ENCODE results near the gene PDE7B.

Gene PDE7B

DNA sequence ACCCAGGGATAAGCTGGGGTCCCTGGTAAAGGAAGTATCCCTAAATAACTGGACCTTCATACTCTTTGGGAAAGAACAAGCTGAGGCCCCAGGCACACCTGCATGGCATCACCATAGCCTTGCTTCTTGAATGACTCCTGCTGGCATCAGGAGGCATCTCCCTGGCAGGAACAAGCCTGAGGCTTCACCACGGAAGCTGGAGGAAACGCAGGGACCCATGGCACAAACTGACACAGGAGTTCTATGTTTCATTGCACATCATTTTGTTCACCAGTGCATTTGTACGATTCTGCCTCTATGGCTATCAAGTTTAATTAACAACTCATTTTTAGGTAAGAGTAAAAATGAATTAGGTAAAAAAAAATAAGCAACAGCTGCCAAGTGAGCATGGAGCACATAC is 619 bp upstream of the PDE7B start:
- no peaks in the 10 kb centered on the region for H3K9me3 ChIP-seq (ENCODE audit: control insufficient read depth, insufficient read depth, low read depth, low read length)
- TF ChIP-seq, protein P1, sequence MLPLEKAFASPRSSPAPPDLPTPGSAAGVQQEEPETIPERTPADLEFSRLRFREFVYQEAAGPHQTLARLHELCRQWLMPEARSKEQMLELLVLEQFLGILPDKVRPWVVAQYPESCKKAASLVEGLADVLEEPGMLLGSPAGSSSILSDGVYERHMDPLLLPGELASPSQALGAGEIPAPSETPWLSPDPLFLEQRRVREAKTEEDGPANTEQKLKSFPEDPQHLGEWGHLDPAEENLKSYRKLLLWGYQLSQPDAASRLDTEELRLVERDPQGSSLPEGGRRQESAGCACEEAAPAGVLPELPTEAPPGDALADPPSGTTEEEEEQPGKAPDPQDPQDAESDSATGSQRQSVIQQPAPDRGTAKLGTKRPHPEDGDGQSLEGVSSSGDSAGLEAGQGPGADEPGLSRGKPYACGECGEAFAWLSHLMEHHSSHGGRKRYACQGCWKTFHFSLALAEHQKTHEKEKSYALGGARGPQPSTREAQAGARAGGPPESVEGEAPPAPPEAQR (tag by site-specific recombination; IDR thresholded peaks at IDR 0.05), result no peak
- TF ChIP-seq, protein P2, sequence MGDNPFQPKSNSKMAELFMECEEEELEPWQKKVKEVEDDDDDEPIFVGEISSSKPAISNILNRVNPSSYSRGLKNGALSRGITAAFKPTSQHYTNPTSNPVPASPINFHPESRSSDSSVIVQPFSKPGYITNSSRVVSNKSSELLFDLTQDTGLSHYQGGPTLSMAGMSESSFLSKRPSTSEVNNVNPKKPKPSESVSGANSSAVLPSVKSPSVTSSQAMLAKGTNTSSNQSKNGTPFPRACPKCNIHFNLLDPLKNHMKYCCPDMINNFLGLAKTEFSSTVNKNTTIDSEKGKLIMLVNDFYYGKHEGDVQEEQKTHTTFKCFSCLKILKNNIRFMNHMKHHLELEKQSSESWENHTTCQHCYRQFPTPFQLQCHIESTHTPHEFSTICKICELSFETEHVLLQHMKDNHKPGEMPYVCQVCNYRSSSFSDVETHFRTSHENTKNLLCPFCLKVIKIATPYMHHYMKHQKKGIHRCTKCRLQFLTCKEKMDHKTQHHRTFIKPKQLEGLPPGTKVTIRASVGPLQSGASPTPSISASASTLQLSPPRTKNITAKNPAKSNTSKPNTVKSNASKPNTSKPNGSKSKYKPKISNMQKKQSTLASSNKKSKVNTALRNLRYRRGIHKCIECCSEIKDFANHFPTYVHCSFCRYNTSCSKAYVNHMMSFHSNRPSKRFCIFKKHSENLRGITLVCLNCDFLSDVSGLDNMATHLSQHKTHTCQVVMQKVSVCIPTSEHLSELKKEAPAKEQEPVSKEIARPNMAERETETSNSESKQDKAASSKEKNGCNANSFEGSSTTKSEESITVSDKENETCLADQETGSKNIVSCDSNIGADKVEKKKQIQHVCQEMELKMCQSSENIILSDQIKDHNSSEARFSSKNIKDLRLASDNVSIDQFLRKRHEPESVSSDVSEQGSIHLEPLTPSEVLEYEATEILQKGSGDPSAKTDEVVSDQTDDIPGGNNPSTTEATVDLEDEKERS (tag by site-specific recombination; IDR thresholded peaks at IDR 0.05), result no peak
- TF ChIP-seq PRDM1 (tag by site-specific recombination; IDR thresholded peaks at IDR 0.05) (no peak), ZNF555 (tag by site-specific recombination; conservative IDR thresholded peaks at IDR 0.05) (no peak), ZNF366 (tag by site-specific recombination; conservative IDR thresholded peaks at IDR 0.05) (no peak), ZNF169 (tag by site-specific recombination; IDR thresholded peaks at IDR 0.05) (no peak)
- TF ChIP-seq, protein P3, sequence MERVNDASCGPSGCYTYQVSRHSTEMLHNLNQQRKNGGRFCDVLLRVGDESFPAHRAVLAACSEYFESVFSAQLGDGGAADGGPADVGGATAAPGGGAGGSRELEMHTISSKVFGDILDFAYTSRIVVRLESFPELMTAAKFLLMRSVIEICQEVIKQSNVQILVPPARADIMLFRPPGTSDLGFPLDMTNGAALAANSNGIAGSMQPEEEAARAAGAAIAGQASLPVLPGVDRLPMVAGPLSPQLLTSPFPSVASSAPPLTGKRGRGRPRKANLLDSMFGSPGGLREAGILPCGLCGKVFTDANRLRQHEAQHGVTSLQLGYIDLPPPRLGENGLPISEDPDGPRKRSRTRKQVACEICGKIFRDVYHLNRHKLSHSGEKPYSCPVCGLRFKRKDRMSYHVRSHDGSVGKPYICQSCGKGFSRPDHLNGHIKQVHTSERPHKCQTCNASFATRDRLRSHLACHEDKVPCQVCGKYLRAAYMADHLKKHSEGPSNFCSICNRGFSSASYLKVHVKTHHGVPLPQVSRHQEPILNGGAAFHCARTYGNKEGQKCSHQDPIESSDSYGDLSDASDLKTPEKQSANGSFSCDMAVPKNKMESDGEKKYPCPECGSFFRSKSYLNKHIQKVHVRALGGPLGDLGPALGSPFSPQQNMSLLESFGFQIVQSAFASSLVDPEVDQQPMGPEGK (tag by site-specific recombination; IDR thresholded peaks at IDR 0.05), result no peak
- TF ChIP-seq, protein P4, sequence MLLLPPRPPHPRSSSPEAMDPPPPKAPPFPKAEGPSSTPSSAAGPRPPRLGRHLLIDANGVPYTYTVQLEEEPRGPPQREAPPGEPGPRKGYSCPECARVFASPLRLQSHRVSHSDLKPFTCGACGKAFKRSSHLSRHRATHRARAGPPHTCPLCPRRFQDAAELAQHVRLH (tag by site-specific recombination; IDR thresholded peaks at IDR 0.05), result no peak
- H3K4me1 ChIP-seq (ENCODE audit: control insufficient read depth, insufficient read depth, low read length), result peaks cover 13% of the 10 kb centered on the region
- POLR2A ChIA-PET, result interaction anchor here (1.3 kb wide), 1 partner anchor 15 kb away, joined by 4 read pairs; no protein-coding TSS in a partner anchor
- H3K36me3 ChIP-seq (ENCODE audit: control insufficient read depth in 2 of 2, insufficient read depth in 1 of 2, low read length in 2 of 2), result no peaks in the 10 kb centered on the region
- no peak overlapping the region for H3K4me3 ChIP-seq (ENCODE audit: low read depth, low read length)
- no peak overlapping the region for H3K27ac ChIP-seq (ENCODE audit: extremely low read depth, low read depth, low read length)
- CTCF ChIA-PET, result interaction anchor here (1.3 kb wide), 2 partner anchors 315 to 375 kb away, joined by 3 to 4 read pairs; no protein-coding TSS in a partner anchor

DNA sequence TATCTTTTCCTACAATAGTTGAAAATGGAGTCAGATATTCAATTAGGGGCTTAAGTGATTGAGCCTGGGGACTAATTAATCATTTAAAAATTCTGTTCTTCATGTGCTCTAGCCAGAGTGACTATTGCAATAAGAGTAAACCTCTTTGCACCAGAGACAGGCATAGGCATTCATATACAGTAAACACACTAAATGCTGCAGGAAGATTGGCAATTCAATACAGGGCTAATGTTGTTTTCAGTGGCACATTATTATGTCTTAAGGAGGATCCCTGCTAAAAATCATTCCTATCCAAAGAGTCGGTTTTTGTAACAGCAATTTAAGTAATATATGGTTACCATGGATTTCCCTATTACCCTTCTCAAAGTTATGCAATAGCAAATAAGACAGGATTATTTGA is 1.2 kb downstream of the PDE7B start:
- no peaks in the 10 kb centered on the region for H3K9me3 ChIP-seq (ENCODE audit: control insufficient read depth, insufficient read depth, low read depth, low read length)
- POLR2A ChIA-PET, result interaction anchor here (1.7 kb wide), 1 partner anchor 9 kb away, joined by 6 read pairs; no protein-coding TSS in a partner anchor
- H3K4me3 ChIP-seq (ENCODE audit: low read depth, low read length), result no peak overlapping the region
- peaks cover 13% of the 10 kb centered on the region for H3K4me1 ChIP-seq (ENCODE audit: control insufficient read depth, insufficient read depth, low read length)
- no peak overlapping the region for H3K27ac ChIP-seq (ENCODE audit: extremely low read depth, low read depth, low read length)
- no peaks in the 10 kb centered on the region for H3K36me3 ChIP-seq (ENCODE audit: control insufficient read depth in 2 of 2, insufficient read depth in 1 of 2, low read length in 2 of 2)
- CTCF ChIA-PET, result interaction anchor here (0.7 to 1.4 kb wide), 4 partner anchors 57 to 374 kb away, joined by 3 to 5 read pairs (median 4); no protein-coding TSS in a partner anchor
- TF ChIP-seq ZNF48 (tag by site-specific recombination; IDR thresholded peaks at IDR 0.05), result no peak
- TF ChIP-seq, protein P5, sequence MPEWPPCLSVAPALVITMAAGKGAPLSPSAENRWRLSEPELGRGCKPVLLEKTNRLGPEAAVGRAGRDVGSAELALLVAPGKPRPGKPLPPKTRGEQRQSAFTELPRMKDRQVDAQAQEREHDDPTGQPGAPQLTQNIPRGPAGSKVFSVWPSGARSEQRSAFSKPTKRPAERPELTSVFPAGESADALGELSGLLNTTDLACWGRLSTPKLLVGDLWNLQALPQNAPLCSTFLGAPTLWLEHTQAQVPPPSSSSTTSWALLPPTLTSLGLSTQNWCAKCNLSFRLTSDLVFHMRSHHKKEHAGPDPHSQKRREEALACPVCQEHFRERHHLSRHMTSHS (tag by site-specific recombination; IDR thresholded peaks at IDR 0.05), result no peak
- no peak for TF ChIP-seq ZNF600 (tag by site-specific recombination; IDR thresholded peaks at IDR 0.05)
- TF ChIP-seq ZNF394 (tag by site-specific recombination; IDR thresholded peaks at IDR 0.05; ENCODE audit: borderline replicate concordance), result no peak
- TF ChIP-seq GLIS1 (tag by site-specific recombination; IDR thresholded peaks at IDR 0.05), result no peak
- TF ChIP-seq ZNF623 (tag by site-specific recombination; IDR thresholded peaks at IDR 0.05), result no peak
- TF ChIP-seq ZSCAN16 (tag by site-specific recombination; IDR thresholded peaks at IDR 0.05), result no peak
- TF ChIP-seq, protein P6, sequence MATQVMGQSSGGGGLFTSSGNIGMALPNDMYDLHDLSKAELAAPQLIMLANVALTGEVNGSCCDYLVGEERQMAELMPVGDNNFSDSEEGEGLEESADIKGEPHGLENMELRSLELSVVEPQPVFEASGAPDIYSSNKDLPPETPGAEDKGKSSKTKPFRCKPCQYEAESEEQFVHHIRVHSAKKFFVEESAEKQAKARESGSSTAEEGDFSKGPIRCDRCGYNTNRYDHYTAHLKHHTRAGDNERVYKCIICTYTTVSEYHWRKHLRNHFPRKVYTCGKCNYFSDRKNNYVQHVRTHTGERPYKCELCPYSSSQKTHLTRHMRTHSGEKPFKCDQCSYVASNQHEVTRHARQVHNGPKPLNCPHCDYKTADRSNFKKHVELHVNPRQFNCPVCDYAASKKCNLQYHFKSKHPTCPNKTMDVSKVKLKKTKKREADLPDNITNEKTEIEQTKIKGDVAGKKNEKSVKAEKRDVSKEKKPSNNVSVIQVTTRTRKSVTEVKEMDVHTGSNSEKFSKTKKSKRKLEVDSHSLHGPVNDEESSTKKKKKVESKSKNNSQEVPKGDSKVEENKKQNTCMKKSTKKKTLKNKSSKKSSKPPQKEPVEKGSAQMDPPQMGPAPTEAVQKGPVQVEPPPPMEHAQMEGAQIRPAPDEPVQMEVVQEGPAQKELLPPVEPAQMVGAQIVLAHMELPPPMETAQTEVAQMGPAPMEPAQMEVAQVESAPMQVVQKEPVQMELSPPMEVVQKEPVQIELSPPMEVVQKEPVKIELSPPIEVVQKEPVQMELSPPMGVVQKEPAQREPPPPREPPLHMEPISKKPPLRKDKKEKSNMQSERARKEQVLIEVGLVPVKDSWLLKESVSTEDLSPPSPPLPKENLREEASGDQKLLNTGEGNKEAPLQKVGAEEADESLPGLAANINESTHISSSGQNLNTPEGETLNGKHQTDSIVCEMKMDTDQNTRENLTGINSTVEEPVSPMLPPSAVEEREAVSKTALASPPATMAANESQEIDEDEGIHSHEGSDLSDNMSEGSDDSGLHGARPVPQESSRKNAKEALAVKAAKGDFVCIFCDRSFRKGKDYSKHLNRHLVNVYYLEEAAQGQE (tag by site-specific recombination; IDR thresholded peaks at IDR 0.05), result no peak
- no peak for TF ChIP-seq ZNF560 (tag by site-specific recombination; IDR thresholded peaks at IDR 0.05; ENCODE audit: borderline replicate concordance)
- TF ChIP-seq ZNF426 (tag by site-specific recombination; IDR thresholded peaks at IDR 0.05), result no peak
- TF ChIP-seq, protein P7, sequence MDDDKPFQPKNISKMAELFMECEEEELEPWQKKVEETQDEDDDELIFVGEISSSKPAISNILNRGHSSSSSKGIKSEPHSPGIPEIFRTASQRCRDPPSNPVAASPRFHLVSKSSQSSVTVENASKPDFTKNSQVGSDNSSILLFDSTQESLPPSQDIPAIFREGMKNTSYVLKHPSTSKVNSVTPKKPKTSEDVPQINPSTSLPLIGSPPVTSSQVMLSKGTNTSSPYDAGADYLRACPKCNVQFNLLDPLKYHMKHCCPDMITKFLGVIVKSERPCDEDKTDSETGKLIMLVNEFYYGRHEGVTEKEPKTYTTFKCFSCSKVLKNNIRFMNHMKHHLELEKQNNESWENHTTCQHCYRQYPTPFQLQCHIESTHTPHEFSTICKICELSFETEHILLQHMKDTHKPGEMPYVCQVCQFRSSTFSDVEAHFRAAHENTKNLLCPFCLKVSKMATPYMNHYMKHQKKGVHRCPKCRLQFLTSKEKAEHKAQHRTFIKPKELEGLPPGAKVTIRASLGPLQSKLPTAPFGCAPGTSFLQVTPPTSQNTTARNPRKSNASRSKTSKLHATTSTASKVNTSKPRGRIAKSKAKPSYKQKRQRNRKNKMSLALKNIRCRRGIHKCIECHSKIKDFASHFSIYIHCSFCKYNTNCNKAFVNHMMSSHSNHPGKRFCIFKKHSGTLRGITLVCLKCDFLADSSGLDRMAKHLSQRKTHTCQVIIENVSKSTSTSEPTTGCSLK (tag by site-specific recombination; IDR thresholded peaks at IDR 0.05), result no peak
- TF ChIP-seq ZNF184 (tag by site-specific recombination; IDR thresholded peaks at IDR 0.05), result no peak
- TF ChIP-seq ZBTB21 (tag by site-specific recombination; IDR thresholded peaks at IDR 0.05), result no peak

Measured in HEK293 (cell line).